ENCODE results near the gene COMT. TPM values are rescaled to one million over a fixed set of nuclear protein-coding genes. Genes with fewer than 3 reads are reported as not detected.

The COMT gene
- total and polyA plus RNA-seq, 4 donors = 75.3 to 430 (median 146) TPM

GRCh38 chr22:20015971-20016733 lies 74.6 kb downstream of the COMT start:
- H3K27ac ChIP-seq (ENCODE audit: low read depth in 1 of 2, low read length in 2 of 2) = peak overlapping the region in 1 of 2 donors; percentile 23
- H3K9me3 ChIP-seq (ENCODE audit: control insufficient read depth in 4 of 4, low read length in 3 of 4) = no peaks in the 10 kb centered on the region
- peak overlapping the region; percentile 44 to 83 (median 76) for H3K4me3 ChIP-seq (ENCODE audit: low read depth in 1 of 3, low read length in 3 of 3)
- peak overlapping the region in 1 of 2 donors; percentile 49 for H3K9ac ChIP-seq (ENCODE audit: low read depth in 1 of 2, low read length in 2 of 2)
- peak; percentile 64 for DNase-seq (ENCODE audit: low spot score)
- H3K36me3 ChIP-seq (ENCODE audit: control insufficient read depth in 4 of 4, insufficient read depth in 3 of 4, low read depth in 1 of 4, low read length in 3 of 4) = no peaks in the 10 kb centered on the region
- TF ChIP-seq RXRA (IDR thresholded peaks at IDR 0.05) (no peak), EGR1 (IDR thresholded peaks at IDR 0.05; ENCODE audit: low read depth in 2 of 2) (no peak), FOXA2 (IDR thresholded peaks at IDR 0.05) (no peak), NR2F2 (IDR thresholded peaks at IDR 0.05) (no peak), CTCF (IDR thresholded peaks at IDR 0.05; ENCODE audit: low read depth, low read length, missing input control) (no peak), HNF4G (IDR thresholded peaks at IDR 0.05) (no peak), GABPA (IDR thresholded peaks at IDR 0.05 in 1 of 2, conservative IDR thresholded peaks at IDR 0.05 in 1 of 2) (no peak), REST (IDR thresholded peaks at IDR 0.05) (no peak), YY1 (IDR thresholded peaks at IDR 0.05) (no peak), MAX (IDR thresholded peaks at IDR 0.05) (no peak), JUND (IDR thresholded peaks at IDR 0.05) (no peak), FOXA1 (IDR thresholded peaks at IDR 0.05) (no peak), SP1 (IDR thresholded peaks at IDR 0.05) (no peak), ZBTB33 (IDR thresholded peaks at IDR 0.05) (no peak), TAF1 (conservative IDR thresholded peaks at IDR 0.05) (no peak), HNF4A (conservative IDR thresholded peaks at IDR 0.05) (no peak)
- WGBS = 2% methylated on average over 101 of the region's 101 CpGs
- H3K4me1 ChIP-seq (ENCODE audit: control insufficient read depth in 4 of 4, insufficient read depth in 4 of 4, low read length in 3 of 4) = peaks cover 5 to 48% (median 31%) of the 10 kb centered on the region in 4 donors
- no peaks in the 10 kb centered on the region for H3K27me3 ChIP-seq (ENCODE audit: control insufficient read depth in 4 of 4, insufficient read depth in 4 of 4, low read length in 3 of 4)

All from liver (tissue), 9 donors.